Measurements from ENCODE around the gene RIMOC1.
"Not testable (repeated sequence)": the region's sequence is repeated elsewhere in the genome, so short reads cannot be mapped to it uniquely, and the experiment has no call there.

The RIMOC1 gene

DNA sequence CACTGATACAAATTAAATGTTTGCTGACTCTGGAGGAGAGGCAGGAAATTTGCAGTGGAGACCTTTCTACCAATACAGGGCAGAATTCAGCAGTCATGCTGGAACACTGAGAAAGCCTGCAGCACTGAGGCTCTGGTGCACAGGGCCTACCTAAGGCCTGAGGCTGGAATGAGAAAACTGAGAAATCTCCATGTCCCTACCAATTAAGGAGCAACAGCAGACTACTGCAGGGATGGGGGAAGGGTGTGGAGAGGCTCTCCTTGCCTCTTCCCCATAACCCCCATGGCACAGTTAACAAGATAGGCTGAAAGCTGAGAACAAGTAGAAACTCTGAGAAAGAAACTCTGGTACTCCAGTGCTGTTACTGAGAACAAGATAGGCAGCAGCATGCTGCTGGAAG, 31.4 kb downstream of the RIMOC1 start:
- TF ChIP-seq, protein P1, sequence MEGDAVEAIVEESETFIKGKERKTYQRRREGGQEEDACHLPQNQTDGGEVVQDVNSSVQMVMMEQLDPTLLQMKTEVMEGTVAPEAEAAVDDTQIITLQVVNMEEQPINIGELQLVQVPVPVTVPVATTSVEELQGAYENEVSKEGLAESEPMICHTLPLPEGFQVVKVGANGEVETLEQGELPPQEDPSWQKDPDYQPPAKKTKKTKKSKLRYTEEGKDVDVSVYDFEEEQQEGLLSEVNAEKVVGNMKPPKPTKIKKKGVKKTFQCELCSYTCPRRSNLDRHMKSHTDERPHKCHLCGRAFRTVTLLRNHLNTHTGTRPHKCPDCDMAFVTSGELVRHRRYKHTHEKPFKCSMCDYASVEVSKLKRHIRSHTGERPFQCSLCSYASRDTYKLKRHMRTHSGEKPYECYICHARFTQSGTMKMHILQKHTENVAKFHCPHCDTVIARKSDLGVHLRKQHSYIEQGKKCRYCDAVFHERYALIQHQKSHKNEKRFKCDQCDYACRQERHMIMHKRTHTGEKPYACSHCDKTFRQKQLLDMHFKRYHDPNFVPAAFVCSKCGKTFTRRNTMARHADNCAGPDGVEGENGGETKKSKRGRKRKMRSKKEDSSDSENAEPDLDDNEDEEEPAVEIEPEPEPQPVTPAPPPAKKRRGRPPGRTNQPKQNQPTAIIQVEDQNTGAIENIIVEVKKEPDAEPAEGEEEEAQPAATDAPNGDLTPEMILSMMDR (IDR thresholded peaks at IDR 0.05; ENCODE audit: control extremely low read depth, extremely low read depth, low read depth, missing control alignments), result no peak
- CTCF ChIA-PET, result no interaction called here
- no peak for DNase-seq (ENCODE audit: extremely low spot score)
- POLR2A ChIA-PET, result no interaction called here

DNA sequence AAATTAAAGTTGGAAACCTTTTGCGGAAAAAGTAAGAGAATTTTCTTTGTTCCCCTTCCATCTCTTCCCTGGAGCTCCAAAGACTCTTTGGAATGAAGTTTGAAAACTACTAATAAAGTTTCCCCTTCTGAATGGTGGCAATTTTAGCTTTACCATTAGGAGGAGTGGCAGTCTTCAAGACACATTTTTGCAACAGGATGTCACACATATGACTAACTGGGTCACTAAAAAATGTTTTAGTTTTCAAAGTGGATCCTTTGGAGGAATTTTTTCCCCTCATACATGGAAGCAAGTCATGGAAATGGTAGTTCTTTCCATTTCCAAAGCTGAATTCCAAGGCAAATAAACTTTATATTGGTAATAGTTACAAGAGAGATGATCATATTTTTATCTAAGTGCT, 36.5 kb downstream of the RIMOC1 start:
- TF ChIP-seq, protein P1 (IDR thresholded peaks at IDR 0.05; ENCODE audit: control extremely low read depth, extremely low read depth, low read depth, missing control alignments), result no peak
- DNase-seq (ENCODE audit: extremely low spot score), result no peak
- ChIA-PET CTCF (no interaction called here), POLR2A (no interaction called here)

DNA sequence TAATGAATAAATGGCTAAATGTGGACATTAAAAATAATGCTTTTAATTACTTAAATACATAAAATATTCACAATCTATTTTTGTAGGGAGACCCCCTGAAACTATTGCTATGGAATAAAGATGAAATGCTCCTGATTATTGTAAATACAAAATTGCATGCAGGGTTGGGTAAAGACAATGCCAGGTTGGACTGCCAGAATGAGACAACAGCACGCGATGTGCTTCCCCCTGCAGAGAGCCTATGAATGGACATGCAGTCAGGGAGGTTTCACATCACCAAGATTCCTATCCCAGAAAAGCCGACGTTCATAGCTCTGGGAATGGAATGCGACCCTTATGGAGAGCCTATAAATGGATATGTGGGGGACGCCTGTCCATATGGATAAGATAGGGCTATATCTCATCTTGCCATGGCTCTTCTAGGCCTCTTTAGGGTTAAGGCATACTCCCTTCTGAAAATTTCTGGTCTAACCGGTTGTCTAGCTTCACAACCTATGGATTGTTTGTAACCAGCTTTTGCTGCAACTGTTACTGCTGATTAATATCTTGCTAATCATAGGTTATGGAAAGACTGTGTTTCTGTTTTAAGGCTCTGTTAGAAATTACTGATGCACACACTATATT, 41.3 kb downstream of the RIMOC1 start:
- CTCF ChIA-PET, result interaction anchor here (1.2 kb wide), 1 partner anchor 12 kb away, joined by 3 read pairs; no protein-coding TSS in a partner anchor
- POLR2A ChIA-PET, result not testable (repeated sequence)

DNA sequence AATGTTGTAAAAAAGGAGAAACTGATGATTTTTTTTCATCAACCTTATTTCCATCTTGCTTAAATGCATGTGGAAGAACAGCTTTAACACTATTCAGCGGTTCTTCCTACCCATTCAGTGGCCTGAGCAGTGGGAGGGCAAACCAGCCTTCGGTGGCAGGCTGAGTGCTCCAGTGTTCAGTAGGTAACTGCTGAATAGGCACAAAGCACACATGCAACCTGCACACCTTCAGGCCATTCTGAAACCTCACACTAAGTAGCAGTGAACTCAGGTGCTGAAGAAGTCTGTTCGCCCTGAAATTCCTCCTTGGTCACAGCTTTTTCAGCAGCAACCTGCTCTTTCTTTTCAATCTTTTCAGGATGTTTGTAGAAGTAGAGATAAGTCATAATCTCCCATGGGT, 47.1 kb downstream of the RIMOC1 start:
- TF ChIP-seq, protein P1 (IDR thresholded peaks at IDR 0.05; ENCODE audit: control extremely low read depth, extremely low read depth, low read depth, missing control alignments), result no peak
- no peak for DNase-seq (ENCODE audit: extremely low spot score)
- POLR2A ChIA-PET, result no interaction called here
- CTCF ChIA-PET, result interaction anchor here (0.9 kb wide), 1 partner anchor 106 kb away, joined by 3 read pairs; no protein-coding TSS in a partner anchor

More for the DNA sequence above, 41.3 kb downstream of the RIMOC1 start:
- DNase-seq (ENCODE audit: extremely low spot score), result not testable (repeated sequence)

Measured in GM10248 (cell line).